Adrenal gland (tissue), 5 donors: ENCODE measurements around the gene DOK1.

Experiments
- POLR2A ChIP-seq, 2 donors: fragments of 450-650 bp; IDR thresholded peaks; one replicate each; pipeline ENCODE4 v1.6.1; 2017; ENCODE audit warnings: antibody characterized with exemption in 2 of 2, mild to moderate bottlenecking in 2 of 2, moderate library complexity in 1 of 2
- TF ChIP-seq, protein P1 (sequence below), 6 experiments: fragments of 450-650 bp in 4 of 6; fragments of 200-600 bp in 2 of 6; sonication (generic) in 1 of 6; IDR thresholded peaks; 1 replicate in 5 of 6; 2 replicates in 1 of 6; pipeline versions ENCODE4 v1.5.1 to v1.8.0; 2016 to 2021; ENCODE audit warnings: antibody characterized with exemption in 6 of 6, mild to moderate bottlenecking in 2 of 6, moderate library complexity in 1 of 6
- donor health status: DM: no; HTN: no; CAD: no.

DNA sequence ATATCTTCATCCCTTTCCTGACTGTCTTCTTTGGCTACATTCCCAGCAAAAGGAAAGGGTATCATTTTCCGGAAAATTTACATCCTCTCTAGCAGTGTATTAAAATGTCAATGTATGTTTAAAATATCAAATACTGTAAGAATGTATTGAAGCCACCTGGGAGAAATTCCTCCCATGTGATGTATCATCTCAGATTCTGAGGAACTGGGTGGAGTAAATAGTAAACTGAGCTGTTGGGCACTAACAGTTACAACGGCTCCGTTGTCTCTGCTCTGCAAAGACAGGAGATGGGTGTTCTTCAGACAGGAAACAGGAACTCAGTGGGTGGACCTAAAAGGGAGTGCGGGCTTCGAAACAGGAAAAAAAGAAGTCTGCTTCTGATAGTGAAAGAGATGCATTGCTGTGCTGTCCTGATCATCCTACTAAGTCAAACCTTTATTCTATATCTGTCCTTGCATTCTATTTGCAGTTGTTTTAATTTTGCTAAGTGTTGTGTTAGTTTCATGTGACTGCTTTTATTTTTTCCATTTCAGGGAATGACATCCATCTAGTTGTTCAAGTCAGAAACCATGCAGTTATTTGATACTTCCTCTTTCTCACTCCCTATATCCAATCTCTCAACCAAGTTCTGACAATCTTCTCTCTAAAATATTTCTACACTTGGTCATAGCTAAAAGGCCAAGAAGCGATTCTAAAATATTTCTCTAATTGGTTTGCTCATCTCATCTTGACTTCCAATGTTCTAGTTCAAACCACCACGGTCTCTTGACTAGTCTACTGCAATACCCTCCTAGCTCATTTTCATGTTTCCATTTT lies 19.4 kb downstream of the DOK1 start:
- TF ChIP-seq, protein P1, sequence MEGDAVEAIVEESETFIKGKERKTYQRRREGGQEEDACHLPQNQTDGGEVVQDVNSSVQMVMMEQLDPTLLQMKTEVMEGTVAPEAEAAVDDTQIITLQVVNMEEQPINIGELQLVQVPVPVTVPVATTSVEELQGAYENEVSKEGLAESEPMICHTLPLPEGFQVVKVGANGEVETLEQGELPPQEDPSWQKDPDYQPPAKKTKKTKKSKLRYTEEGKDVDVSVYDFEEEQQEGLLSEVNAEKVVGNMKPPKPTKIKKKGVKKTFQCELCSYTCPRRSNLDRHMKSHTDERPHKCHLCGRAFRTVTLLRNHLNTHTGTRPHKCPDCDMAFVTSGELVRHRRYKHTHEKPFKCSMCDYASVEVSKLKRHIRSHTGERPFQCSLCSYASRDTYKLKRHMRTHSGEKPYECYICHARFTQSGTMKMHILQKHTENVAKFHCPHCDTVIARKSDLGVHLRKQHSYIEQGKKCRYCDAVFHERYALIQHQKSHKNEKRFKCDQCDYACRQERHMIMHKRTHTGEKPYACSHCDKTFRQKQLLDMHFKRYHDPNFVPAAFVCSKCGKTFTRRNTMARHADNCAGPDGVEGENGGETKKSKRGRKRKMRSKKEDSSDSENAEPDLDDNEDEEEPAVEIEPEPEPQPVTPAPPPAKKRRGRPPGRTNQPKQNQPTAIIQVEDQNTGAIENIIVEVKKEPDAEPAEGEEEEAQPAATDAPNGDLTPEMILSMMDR (IDR thresholded peaks at IDR 0.05): no peak
- TF ChIP-seq POLR2A (IDR thresholded peaks at IDR 0.05): no peak
